Endothelial cell of umbilical vein (primary cell): Measurements from ENCODE around the gene PPP1R13L. TPM values are rescaled to one million over a fixed set of nuclear protein-coding genes. Genes with fewer than 3 reads are reported as not detected.

Experiments
- BruUV-seq: library from RNA; stranded (reverse); fragments of 400-500 nt; replicated peaks from 2 replicates; lab custom pipeline; 2021; lab: Mats Ljungman, UMichigan
- CTCF ChIA-PET: fragments of 300-600, 350-600 bp; sonication (Branson Sonifier 250); formaldehyde crosslinking; loops from one replicate; lab custom pipeline; 2021; ENCODE audit warnings: antibody characterized with exemption, inconsistent platforms; lab: Charles Lee
- POLR2A ChIA-PET: fragments of 300-600, 350-600 bp; sonication (Branson Sonifier 250); formaldehyde crosslinking; loops from one replicate; lab custom pipeline; 2021; ENCODE audit warnings: antibody characterized with exemption, inconsistent platforms; lab: Charles Lee
- DNase-seq: peaks from one replicate; pipeline ENCODE4 v3.0.0-alpha.2; 2011; ENCODE audit warnings: low read depth, low spot score
- FAIRE-seq: peaks from 2 replicates; lab custom pipeline; 2011; peaks lifted over from hg19 to GRCh38; lab: Jason Lieb, UNC
- H2AFZ ChIP-seq: 2 replicates; pipeline ENCODE4 v1.6.0; 2012; ENCODE audit warnings: low read depth, low read length, control low read depth, inconsistent platforms
- H3K27ac ChIP-seq: 2 replicates; pipeline ENCODE4 v1.5.1; 2011; ENCODE audit warnings: low read depth, mild to moderate bottlenecking, control low read depth, low read length, moderate library complexity; ENCODE audit not compliant: insufficient read depth
- H3K27me3 ChIP-seq, 2 experiments: 2 replicates each; pipeline versions ENCODE4 v1.6.0 to v1.6.1; 2011; ENCODE audit warnings: low read length in 2 of 2, mixed read lengths in 1 of 2; ENCODE audit not compliant: control insufficient read depth in 2 of 2, insufficient read depth in 2 of 2
- H3K36me3 ChIP-seq, 2 experiments: 2 replicates in 1 of 2; 3 replicates in 1 of 2; pipeline ENCODE4 v1.5.1; 2011; ENCODE audit warnings: low read length in 2 of 2, mild to moderate bottlenecking in 1 of 2, moderate library complexity in 1 of 2; ENCODE audit not compliant: control insufficient read depth in 2 of 2, insufficient read depth in 2 of 2; ENCODE audit errors: extremely low read depth in 1 of 2
- H3K4me1 ChIP-seq: 3 replicates; pipeline ENCODE4 v1.5.1; 2011; ENCODE audit warnings: mild to moderate bottlenecking, low read length; ENCODE audit not compliant: control insufficient read depth, insufficient read depth; ENCODE audit errors: extremely low read depth
- H3K4me2 ChIP-seq: 2 replicates; pipeline ENCODE4 v1.6.1; 2011; ENCODE audit warnings: low read length, control low read depth, mixed read lengths; ENCODE audit not compliant: insufficient read depth
- H3K4me3 ChIP-seq, 3 experiments: fragments of 200-600 bp in 1 of 3; sonication (generic), shearing (Covaris generic) in 1 of 3; replicated peaks in 1 of 3; 2 replicates each; pipeline ENCODE4 v1.5.1; 2011 to 2016; ENCODE audit warnings: control low read depth in 3 of 3, low read length in 3 of 3, mild to moderate bottlenecking in 2 of 3, inconsistent platforms in 1 of 3, low read depth in 1 of 3, moderate library complexity in 1 of 3; ENCODE audit not compliant: insufficient read depth in 1 of 3
- H3K79me2 ChIP-seq: 2 replicates; pipeline ENCODE4 v1.6.0; 2012; ENCODE audit warnings: low read length, inconsistent platforms; ENCODE audit not compliant: control insufficient read depth, insufficient read depth
- H3K9ac ChIP-seq: replicated peaks from 2 replicates; pipeline ENCODE3; 2011; ENCODE audit warnings: low read length, control low read depth; ENCODE audit not compliant: insufficient read depth; ENCODE audit errors: extremely low read depth
- H3K9me1 ChIP-seq: replicated peaks from 3 replicates; pipeline ENCODE4 v1.6.0; 2011; ENCODE audit warnings: mild to moderate bottlenecking, low read length; ENCODE audit not compliant: control insufficient read depth, insufficient read depth; ENCODE audit errors: extremely low read depth
- H3K9me3 ChIP-seq: replicated peaks from 2 replicates; pipeline ENCODE4 v1.5.1; 2012; ENCODE audit warnings: low read length, inconsistent platforms; ENCODE audit not compliant: control insufficient read depth, insufficient read depth
- H4K20me1 ChIP-seq: replicated peaks from 2 replicates; pipeline ENCODE3; 2011; ENCODE audit warnings: mild to moderate bottlenecking, low read length; ENCODE audit not compliant: control insufficient read depth, insufficient read depth; ENCODE audit errors: extremely low read depth
- CTCF ChIP-seq, 2 donors: IDR thresholded peaks; 1 replicate in 1 of 2; 2 replicates in 1 of 2; pipeline ENCODE4 v1.5.1; 2011; ENCODE audit warnings: low read length in 2 of 2, mild to moderate bottlenecking in 2 of 2, moderate library complexity in 2 of 2, control low read depth in 1 of 2, inconsistent platforms in 1 of 2, low read depth in 1 of 2; ENCODE audit not compliant: insufficient read depth in 1 of 2; ENCODE audit errors: extremely low read depth in 1 of 2
- EZH2 ChIP-seq: IDR thresholded peaks from 2 replicates; pipeline ENCODE4 v1.6.1; 2012; ENCODE audit warnings: borderline replicate concordance, low read depth, mild to moderate bottlenecking, moderate library complexity, low read length, inconsistent platforms; ENCODE audit not compliant: severe bottlenecking
- MAX ChIP-seq: IDR thresholded peaks from 2 replicates; pipeline ENCODE4 v1.6.1; 2011; ENCODE audit not compliant: insufficient read depth, insufficient read length
- dilution Hi-C: fragments of 300-500 bp; cut with MboI; formaldehyde crosslinking; loops from one replicate; pipeline ENCODE4 v1.15.0; 2019; ENCODE audit warnings: low sequenced_read_pairs; ENCODE audit not compliant: extremely low pct_ligation_motif_present
- intact Hi-C: fragments of 100-400 bp; cut with micrococcal nuclease; formaldehyde crosslinking; loops from one replicate; pipeline ENCODE4 v1.10.0; 2022
- polyA plus RNA-seq, 4 experiments: library from polyadenylated mRNA; depleted of rRNA in 3 of 4; stranded (reverse) in 3 of 4; unstranded in 1 of 4; fragments of >200 nt; gene quantifications; 2 replicates each; pipeline versions ENCODE4 v1.2.1 to v1.2.3, GENCODE V29; 2011 to 2012; ENCODE audit warnings: missing spikeins in 1 of 4
- total RNA-seq: library from RNA; stranded (reverse); gene quantifications from 2 replicates; pipeline ENCODE4 v1.2.3, GENCODE V29; 2021

Gene PPP1R13L
- total and polyA plus RNA-seq, 2 donors (not counting 3 experiments of a cell fraction or from before 2014, with no cell fraction given), result 28.5 to 77.4 TPM

- no peaks in the 10 kb centered on the region for H3K4me1 ChIP-seq
- no peak overlapping the region for H3K4me2 ChIP-seq
- no peak overlapping the region for H3K27ac ChIP-seq
- TF ChIP-seq EZH2 (no peak), MAX (no peak), CTCF (IDR thresholded peaks at IDR 0.05; ENCODE audit: extremely low read depth in 1 of 2, insufficient read depth in 1 of 2, low read depth in 1 of 2, low read length in 2 of 2) (no peak)
- no TSS peak for BruUV-seq
- dilution Hi-C loops, result no loop called here
- no peak overlapping the region for H2AFZ ChIP-seq
- no peaks in the 10 kb centered on the region for H3K27me3 ChIP-seq
- H4K20me1 ChIP-seq, result no peaks in the 10 kb centered on the region
- FAIRE-seq, result no peak
- H3K9me3 ChIP-seq, result no peaks in the 10 kb centered on the region
- DNase-seq, result no peak
- CTCF ChIA-PET, result interaction anchor here (1.4 kb wide), 1 partner anchor 151 kb away, joined by 4 read pairs; no protein-coding TSS in a partner anchor
- H3K9me1 ChIP-seq, result no peaks in the 10 kb centered on the region
- POLR2A ChIA-PET, result no interaction called here
- no peak overlapping the region for H3K9ac ChIP-seq
- no peaks in the 10 kb centered on the region for H3K79me2 ChIP-seq
- peaks cover 7 to 36% of the 10 kb centered on the region in 2 experiments for H3K36me3 ChIP-seq
- no peak overlapping the region for H3K4me3 ChIP-seq
- intact Hi-C loops, result no loop called here
These were observed 53.4 kb downstream of the PPP1R13L start for GRCh38 chr19:45351401-45351952.
